GM23248 (cell line): ENCODE measurements around the gene C3orf52. TPM values are rescaled to one million over a fixed set of nuclear protein-coding genes. Genes with fewer than 3 reads are reported as not detected.

Source experiments
- DNase-seq: peaks from one replicate; pipeline ENCODE4 v3.0.0-alpha.2; 2015
- H2AFZ ChIP-seq: fragments of 200-600 bp; sonication (generic); 2 replicates; pipeline ENCODE4 v1.6.1; 2016; ENCODE audit warnings: antibody characterized with exemption
- H3F3A ChIP-seq: fragments of 200-600 bp; sonication (generic); 2 replicates; pipeline ENCODE4 v1.6.1; 2016; ENCODE audit warnings: mild to moderate bottlenecking, antibody characterized with exemption, mixed run types; ENCODE audit not compliant: insufficient read depth
- H3K27ac ChIP-seq: fragments of 200-600 bp; sonication (generic); 2 replicates; pipeline ENCODE4 v1.5.1; 2016; ENCODE audit warnings: mild to moderate bottlenecking
- H3K27me3 ChIP-seq: fragments of 200-600 bp; sonication (generic); replicated peaks from 2 replicates; pipeline ENCODE4 v1.6.1; 2016; ENCODE audit warnings: mild to moderate bottlenecking; ENCODE audit not compliant: insufficient read depth
- H3K36me3 ChIP-seq: fragments of 200-600 bp; sonication (generic); 2 replicates; pipeline ENCODE4 v1.6.1; 2016; ENCODE audit warnings: low read depth, mild to moderate bottlenecking
- H3K4me1 ChIP-seq: fragments of 200-600 bp; sonication (generic); 2 replicates; pipeline ENCODE4 v1.6.1; 2016; ENCODE audit warnings: mild to moderate bottlenecking; ENCODE audit not compliant: insufficient read depth
- H3K4me2 ChIP-seq: fragments of 200-600 bp; sonication (generic); one replicate; pipeline ENCODE4 v1.6.1; 2016; ENCODE audit warnings: mild to moderate bottlenecking; ENCODE audit not compliant: unreplicated experiment
- H3K4me3 ChIP-seq: fragments of 200-600 bp; sonication (generic); 2 replicates; pipeline ENCODE4 v1.5.1; 2016; ENCODE audit warnings: mild to moderate bottlenecking
- H3K79me2 ChIP-seq: fragments of 200-600 bp; sonication (generic); 2 replicates; pipeline ENCODE4 v1.6.1; 2016; ENCODE audit warnings: mild to moderate bottlenecking; ENCODE audit not compliant: insufficient read depth
- H3K9ac ChIP-seq: fragments of 200-600 bp; sonication (generic); 2 replicates; pipeline ENCODE4 v1.6.1; 2016; ENCODE audit warnings: mild to moderate bottlenecking
- H3K9me2 ChIP-seq: fragments of 200-600 bp; sonication (generic); 2 replicates; pipeline ENCODE4 v1.6.1; 2016; ENCODE audit warnings: mixed run types, mild to moderate bottlenecking, moderate library complexity; ENCODE audit not compliant: insufficient read depth
- H3K9me3 ChIP-seq: fragments of 200-600 bp; sonication (generic); one replicate; pipeline ENCODE4 v1.6.1; 2017; ENCODE audit warnings: low read depth
- H4K20me1 ChIP-seq: fragments of 200-600 bp; sonication (generic); 2 replicates; pipeline ENCODE4 v1.6.0; 2016; ENCODE audit not compliant: insufficient read depth
- EZH2 ChIP-seq: fragments of 200-600 bp; sonication (generic); IDR thresholded peaks from 2 replicates; pipeline ENCODE4 v1.6.1; 2018; ENCODE audit warnings: antibody characterized with exemption, mild to moderate bottlenecking; ENCODE audit not compliant: insufficient read depth, poor library complexity, severe bottlenecking
- EZH2phosphoT487 ChIP-seq: fragments of 200-600 bp; sonication (generic); IDR thresholded peaks from 2 replicates; pipeline ENCODE4 v1.6.1; 2018; ENCODE audit warnings: antibody characterized with exemption, moderate library complexity, mild to moderate bottlenecking, low read depth; ENCODE audit not compliant: insufficient read depth
- WGBS, 2 experiments: methylation state at CpG; one replicate each; pipeline ENCODE4 v1.1.6; 2015 to 2017; ENCODE audit warnings: low lambda C conversion rate in 2 of 2, low coverage in 1 of 2; ENCODE audit errors: missing lambda C conversion rate in 2 of 2; 5-methylcytosine and 5-hydroxymethylcytosine counted together
- in situ Hi-C: fragments of 300-500 bp; cut with MboI; formaldehyde crosslinking; loops from 2 replicates; pipeline ENCODE4 v1.15.0; 2020
- polyA plus RNA-seq: library from polyadenylated mRNA; unstranded; fragments of >200 nt; fragmentation: Nextera tagmentation; extraction: Ambion mirVana; gene quantifications from 2 replicates; pipeline ENCODE4 v1.2.1, GENCODE V29; 2016
- total RNA-seq: library from RNA; depleted of rRNA; stranded (reverse); fragments of >200 nt; shearing (Covaris generic); gene quantifications from 2 replicates; pipeline ENCODE4 v1.2.3, GENCODE V29; 2014

C3orf52 gene
- total and polyA plus RNA-seq, 2 experiments from 2014 or later: 1.6 to 3.5 TPM

GRCh38 chr3:112134335-112135124 lies 48.3 kb downstream of the C3orf52 start:
- H3K4me3 ChIP-seq: no peak overlapping the region
- in situ Hi-C loops: loop anchor here (25.0 kb wide), 1 partner anchor 378 kb away; no protein-coding TSS in a partner anchor
- no peaks in the 10 kb centered on the region for H4K20me1 ChIP-seq
- no peaks in the 10 kb centered on the region for H3F3A ChIP-seq
- H3K4me1 ChIP-seq: peaks cover 1% of the 10 kb centered on the region; the same call in 1 of the 2 replicates
- H3K27me3 ChIP-seq: no peaks in the 10 kb centered on the region; the same call in 1 of the 2 replicates
- H3K4me2 ChIP-seq: no peak overlapping the region
- no peak overlapping the region for H3K9ac ChIP-seq
- no peak for DNase-seq
- H3K9me3 ChIP-seq: no peaks in the 10 kb centered on the region
- no peaks in the 10 kb centered on the region for H3K9me2 ChIP-seq
- no peak overlapping the region for H3K27ac ChIP-seq
- no peak overlapping the region for H2AFZ ChIP-seq
- H3K79me2 ChIP-seq: no peaks in the 10 kb centered on the region
- TF ChIP-seq EZH2 (no peak), EZH2phosphoT487 (no peak)
- 77 to 80% methylated on average over 8 of the region's 8 CpGs for WGBS, 2 experiments
- no peaks in the 10 kb centered on the region for H3K36me3 ChIP-seq

GRCh38 chr3:112136046-112136445 lies 49.9 kb downstream of the C3orf52 start:
- in situ Hi-C loops: loop anchor here (25.0 kb wide), 1 partner anchor 376 kb away; no protein-coding TSS in a partner anchor
- 52 to 59% methylated on average over 1 of the region's 1 CpG for WGBS, 2 experiments

GRCh38 chr3:112136959-112137693 lies 50.9 kb downstream of the C3orf52 start:
- Histone ChIP-seq H3K27ac (no peak overlapping the region), H3K9ac (no peak overlapping the region), H3K4me2 (no peak overlapping the region), H4K20me1 (no peaks in the 10 kb centered on the region), H3F3A (no peaks in the 10 kb centered on the region), H3K27me3 (no peaks in the 10 kb centered on the region; the same call in 1 of the 2 replicates), H3K4me1 (no peaks in the 10 kb centered on the region), H3K9me2 (no peaks in the 10 kb centered on the region), H3K9me3 (no peaks in the 10 kb centered on the region), H3K4me3 (no peak overlapping the region), H2AFZ (no peak overlapping the region), H3K36me3 (no peaks in the 10 kb centered on the region), H3K79me2 (no peaks in the 10 kb centered on the region)
- in situ Hi-C loops: loop anchor here (25.0 kb wide), 1 partner anchor 375 kb away; no protein-coding TSS in a partner anchor
- peak; percentile 43 for DNase-seq
- TF ChIP-seq EZH2: no peak
- TF ChIP-seq EZH2phosphoT487: no peak
- 3 to 5% methylated on average over 5 of the region's 5 CpGs for WGBS, 2 experiments

More at GRCh38 chr3:112136046-112136445, 49.9 kb downstream of the C3orf52 start:
- no peaks in the 10 kb centered on the region for H3K9me3 ChIP-seq
- no peak overlapping the region for H3K4me3 ChIP-seq
- no peaks in the 10 kb centered on the region; the same call in 1 of the 2 replicates for H3K27me3 ChIP-seq
- no peaks in the 10 kb centered on the region for H3K9me2 ChIP-seq
- no peaks in the 10 kb centered on the region for H3K79me2 ChIP-seq
- no peaks in the 10 kb centered on the region for H4K20me1 ChIP-seq
- H3K36me3 ChIP-seq: no peaks in the 10 kb centered on the region
- H3K4me1 ChIP-seq: no peaks in the 10 kb centered on the region
- no peaks in the 10 kb centered on the region for H3F3A ChIP-seq
- DNase-seq: no peak
- no peak for TF ChIP-seq EZH2phosphoT487
- TF ChIP-seq EZH2: no peak
- H2AFZ ChIP-seq: no peak overlapping the region
- no peak overlapping the region for H3K4me2 ChIP-seq
- no peak overlapping the region for H3K27ac ChIP-seq
- H3K9ac ChIP-seq: no peak overlapping the region

DNA sequence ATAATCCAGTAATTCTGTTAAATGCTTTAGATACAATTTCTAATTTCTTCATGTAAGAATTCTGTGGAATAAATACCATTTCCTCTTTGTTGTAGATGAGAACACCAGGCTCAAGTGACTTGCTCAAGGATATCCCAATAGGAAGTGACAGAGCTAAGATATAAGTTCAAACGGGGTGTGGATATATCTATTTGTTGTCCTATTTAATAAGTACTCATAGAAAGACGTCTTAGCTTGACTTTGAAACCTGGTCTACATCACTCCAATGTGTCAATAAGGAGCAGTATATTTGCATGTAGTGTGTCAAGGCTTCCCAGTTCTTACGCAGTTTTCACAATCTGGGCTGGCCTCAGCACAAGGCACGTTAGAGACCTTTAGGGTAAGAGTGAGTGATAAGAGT lies 51.6 kb downstream of the C3orf52 start:
- Histone ChIP-seq H3K4me2 (no peak overlapping the region), H3K9me2 (no peaks in the 10 kb centered on the region), H4K20me1 (no peaks in the 10 kb centered on the region), H3K79me2 (no peaks in the 10 kb centered on the region), H3K27me3 (no peaks in the 10 kb centered on the region; the same call in 1 of the 2 replicates), H3K36me3 (no peaks in the 10 kb centered on the region), H3K9me3 (no peaks in the 10 kb centered on the region), H3K9ac (no peak overlapping the region), H3K4me3 (no peak overlapping the region), H3F3A (no peaks in the 10 kb centered on the region), H2AFZ (no peak overlapping the region), H3K27ac (no peak overlapping the region), H3K4me1 (no peaks in the 10 kb centered on the region)
- TF ChIP-seq EZH2: no peak
- TF ChIP-seq EZH2phosphoT487: no peak
- no peak for DNase-seq
- WGBS, 2 experiments: 38 to 43% methylated on average over 4 of the region's 4 CpGs
- in situ Hi-C loops: loop anchor here (25.0 kb wide), 1 partner anchor 375 kb away; no protein-coding TSS in a partner anchor
